ENCODE data around the gene TMTC2. TPM values are rescaled to one million over a fixed set of nuclear protein-coding genes. Genes with fewer than 3 reads are reported as not detected.

The TMTC2 gene
- total RNA-seq, 1 donor from 2014 or later = 31.4 TPM

DNA sequence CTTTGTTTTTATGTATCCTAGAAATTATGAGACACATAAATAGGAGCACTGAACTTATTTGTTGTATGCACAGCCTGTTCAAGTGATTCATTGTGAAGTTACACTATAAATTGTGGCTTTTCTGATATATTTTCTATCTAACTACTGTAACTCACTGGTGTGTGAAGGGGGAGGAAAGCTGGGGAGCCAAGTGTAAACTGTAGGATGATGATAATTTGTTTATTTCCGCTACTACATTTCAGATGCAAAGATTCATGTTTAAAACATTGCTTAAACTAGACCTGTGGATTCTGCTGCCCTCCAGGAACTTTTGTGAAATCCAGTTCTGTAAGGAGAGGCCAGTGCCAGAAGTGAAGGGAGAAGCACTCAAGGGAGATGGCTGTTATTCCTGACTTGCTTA is 3.3 kb downstream of the TMTC2 start:
- TF ChIP-seq, protein P1, sequence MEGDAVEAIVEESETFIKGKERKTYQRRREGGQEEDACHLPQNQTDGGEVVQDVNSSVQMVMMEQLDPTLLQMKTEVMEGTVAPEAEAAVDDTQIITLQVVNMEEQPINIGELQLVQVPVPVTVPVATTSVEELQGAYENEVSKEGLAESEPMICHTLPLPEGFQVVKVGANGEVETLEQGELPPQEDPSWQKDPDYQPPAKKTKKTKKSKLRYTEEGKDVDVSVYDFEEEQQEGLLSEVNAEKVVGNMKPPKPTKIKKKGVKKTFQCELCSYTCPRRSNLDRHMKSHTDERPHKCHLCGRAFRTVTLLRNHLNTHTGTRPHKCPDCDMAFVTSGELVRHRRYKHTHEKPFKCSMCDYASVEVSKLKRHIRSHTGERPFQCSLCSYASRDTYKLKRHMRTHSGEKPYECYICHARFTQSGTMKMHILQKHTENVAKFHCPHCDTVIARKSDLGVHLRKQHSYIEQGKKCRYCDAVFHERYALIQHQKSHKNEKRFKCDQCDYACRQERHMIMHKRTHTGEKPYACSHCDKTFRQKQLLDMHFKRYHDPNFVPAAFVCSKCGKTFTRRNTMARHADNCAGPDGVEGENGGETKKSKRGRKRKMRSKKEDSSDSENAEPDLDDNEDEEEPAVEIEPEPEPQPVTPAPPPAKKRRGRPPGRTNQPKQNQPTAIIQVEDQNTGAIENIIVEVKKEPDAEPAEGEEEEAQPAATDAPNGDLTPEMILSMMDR (IDR thresholded peaks at IDR 0.05) = no peak
- DNase-seq = no peak
- peaks cover 17% of the 10 kb centered on the region for H3K4me1 ChIP-seq
- H3K27me3 ChIP-seq (ENCODE audit: low read depth) = no peaks in the 10 kb centered on the region
- H3K36me3 ChIP-seq = peaks cover 8% of the 10 kb centered on the region
- H3K27ac ChIP-seq = no peak overlapping the region
- H3K4me3 ChIP-seq = no peak overlapping the region
- intact Hi-C loops (cut with DNase I) = no loop called here
- no peaks in the 10 kb centered on the region for H3K9me3 ChIP-seq
- ATAC-seq = no peak

DNA sequence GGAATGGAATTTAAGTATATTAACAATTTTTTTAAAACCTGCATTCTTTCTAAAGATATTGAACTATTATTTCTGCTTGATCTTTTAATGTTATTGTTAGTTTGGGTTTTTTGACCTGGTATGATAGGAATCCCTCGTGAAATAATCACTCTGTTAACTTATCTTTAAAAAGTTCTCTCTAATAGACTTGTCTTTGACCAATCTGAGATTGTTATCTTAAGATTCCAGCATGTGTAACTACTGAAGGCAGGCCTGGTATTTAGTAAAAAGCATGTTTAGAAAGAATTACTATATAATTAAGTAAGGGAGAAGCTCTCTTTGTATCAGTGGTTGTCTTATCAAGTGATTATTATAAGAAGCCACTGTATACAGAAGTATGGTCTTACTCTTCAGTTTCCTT is 4.8 kb downstream of the TMTC2 start:
- H3K36me3 ChIP-seq = peaks cover 8% of the 10 kb centered on the region
- H3K4me3 ChIP-seq = no peak overlapping the region
- intact Hi-C loops (cut with DNase I) = no loop called here
- TF ChIP-seq, protein P1 (IDR thresholded peaks at IDR 0.05) = no peak
- no peak overlapping the region for H3K27ac ChIP-seq
- ATAC-seq (no peak), DNase-seq (no peak)
- H3K4me1 ChIP-seq = peaks cover 17% of the 10 kb centered on the region
- H3K27me3 ChIP-seq (ENCODE audit: low read depth) = no peaks in the 10 kb centered on the region
- H3K9me3 ChIP-seq = no peaks in the 10 kb centered on the region

DNA sequence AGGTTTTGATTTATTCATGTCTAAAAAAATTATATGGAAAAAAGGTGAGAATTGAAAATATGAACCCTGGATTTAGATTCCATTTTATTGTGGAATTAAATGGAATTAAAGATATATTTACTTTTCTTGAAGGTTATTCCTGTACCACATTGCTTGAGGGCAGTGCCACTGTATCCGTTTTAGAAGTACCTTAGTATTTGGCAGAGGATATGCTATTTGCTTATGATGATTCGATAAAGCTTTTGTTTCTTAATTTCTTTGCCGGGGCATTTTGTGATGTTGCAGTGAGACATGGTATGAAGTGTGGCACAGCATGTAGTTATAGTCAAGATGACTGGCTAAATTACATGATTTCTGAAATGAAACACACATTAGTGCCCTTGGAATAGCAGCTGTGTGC is 7.6 kb downstream of the TMTC2 start:
- Histone ChIP-seq H3K9me3 (no peaks in the 10 kb centered on the region), H3K4me1 (peaks cover 3% of the 10 kb centered on the region), H3K27ac (no peak overlapping the region), H3K36me3 (peaks cover 8% of the 10 kb centered on the region), H3K27me3 (ENCODE audit: low read depth) (no peaks in the 10 kb centered on the region), H3K4me3 (no peak overlapping the region)
- TF ChIP-seq, protein P1 (IDR thresholded peaks at IDR 0.05) = no peak
- ATAC-seq (no peak), DNase-seq (no peak)
- intact Hi-C loops (cut with DNase I) = no loop called here

DNA sequence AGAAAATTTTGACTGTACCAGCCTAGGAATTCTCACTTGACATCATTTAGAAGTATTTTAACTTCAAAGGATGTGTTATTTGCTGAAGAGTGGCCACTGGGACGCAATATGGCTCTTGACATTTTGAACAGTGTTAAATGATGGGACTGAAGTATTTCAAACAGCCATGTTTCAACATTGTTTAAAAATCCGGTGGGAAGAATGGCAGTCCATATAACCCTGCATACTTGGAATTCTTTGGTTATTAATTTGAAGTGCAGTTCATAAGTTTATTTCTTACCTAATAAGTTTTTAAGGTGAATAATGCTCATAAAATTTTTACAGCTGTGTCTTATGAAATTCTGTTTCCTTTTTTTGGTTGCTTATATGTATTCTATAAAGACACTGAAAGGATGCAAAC is 8.3 kb downstream of the TMTC2 start:
- no peak overlapping the region for H3K27ac ChIP-seq
- ATAC-seq = peak; percentile 45 to 82
- H3K4me3 ChIP-seq = no peak overlapping the region
- H3K9me3 ChIP-seq = no peaks in the 10 kb centered on the region
- H3K4me1 ChIP-seq = no peaks in the 10 kb centered on the region
- intact Hi-C loops (cut with DNase I) = no loop called here
- no peaks in the 10 kb centered on the region for H3K27me3 ChIP-seq (ENCODE audit: low read depth)
- peaks cover 8% of the 10 kb centered on the region for H3K36me3 ChIP-seq
- no peak for DNase-seq
- TF ChIP-seq, protein P1 (IDR thresholded peaks at IDR 0.05) = no peak

DNA sequence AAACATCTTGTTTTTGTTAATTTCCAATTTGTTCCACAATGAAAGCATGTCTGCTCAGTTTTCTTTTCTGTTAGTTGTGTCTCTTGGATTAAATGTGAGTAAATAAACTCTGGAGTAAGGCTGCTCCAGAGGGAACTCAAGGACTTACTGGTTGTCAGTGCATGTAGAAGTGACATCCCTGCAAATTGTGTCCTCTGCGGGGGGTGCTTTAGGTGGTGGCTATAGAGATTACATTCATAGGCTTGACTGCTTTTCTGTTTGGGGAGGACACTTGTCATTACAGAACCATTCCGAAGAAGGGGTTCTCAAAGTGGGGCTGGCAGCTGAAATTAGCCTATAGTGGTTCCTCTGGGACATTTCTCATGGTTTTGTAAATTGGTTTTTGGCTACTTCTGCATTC is 8.8 kb downstream of the TMTC2 start:
- no peak overlapping the region for H3K4me3 ChIP-seq
- intact Hi-C loops (cut with DNase I) = no loop called here
- DNase-seq (no peak), ATAC-seq (no peak)
- H3K36me3 ChIP-seq = peaks cover 8% of the 10 kb centered on the region
- H3K9me3 ChIP-seq = no peaks in the 10 kb centered on the region
- H3K4me1 ChIP-seq = no peaks in the 10 kb centered on the region
- H3K27me3 ChIP-seq (ENCODE audit: low read depth) = no peaks in the 10 kb centered on the region
- TF ChIP-seq, protein P1 (IDR thresholded peaks at IDR 0.05) = no peak
- H3K27ac ChIP-seq = no peak overlapping the region

DNA sequence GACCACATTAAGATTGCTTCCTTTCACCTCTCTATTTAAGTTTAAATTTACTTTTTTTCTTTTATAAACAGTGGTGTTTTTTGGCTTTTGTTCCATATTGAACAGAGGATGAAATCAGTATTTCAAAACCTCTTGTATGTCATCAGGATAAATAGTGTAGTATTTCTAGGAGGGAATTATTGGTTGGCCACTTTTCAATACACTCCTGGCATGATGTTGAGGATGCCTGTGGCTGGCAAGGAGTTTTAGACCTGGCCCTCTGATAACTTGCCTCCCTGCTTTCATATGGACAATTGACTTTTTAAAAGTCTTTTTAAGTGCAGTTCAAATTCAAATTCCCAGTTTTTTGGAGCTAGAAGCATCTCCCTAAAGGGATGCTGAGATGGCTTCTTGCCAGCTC is 9.8 kb downstream of the TMTC2 start:
- intact Hi-C loops (cut with DNase I) = no loop called here
- no peak overlapping the region for H3K27ac ChIP-seq
- TF ChIP-seq, protein P1 (IDR thresholded peaks at IDR 0.05) = no peak
- peaks cover 8% of the 10 kb centered on the region for H3K36me3 ChIP-seq
- ATAC-seq (no peak), DNase-seq (no peak)
- no peaks in the 10 kb centered on the region for H3K27me3 ChIP-seq (ENCODE audit: low read depth)
- no peaks in the 10 kb centered on the region for H3K9me3 ChIP-seq
- H3K4me1 ChIP-seq = no peaks in the 10 kb centered on the region
- H3K4me3 ChIP-seq = no peak overlapping the region

All from lower lobe of right lung (tissue), 2 donors.